Lower leg skin (tissue), 4 donors: ENCODE data around the gene DDO. TPM values are rescaled to one million over a fixed set of nuclear protein-coding genes. Genes with fewer than 3 reads are reported as not detected.

Experiments used
- DNase-seq, 2 donors: peaks; one replicate each; pipeline ENCODE4 v3.0.0-alpha.2; 2019; ENCODE audit warnings: low spot score in 2 of 2
- H3K4me3 ChIP-seq: fragments of 200-600 bp; sonication (generic); 2 replicates; pipeline ENCODE4 v1.5.1; 2017; ENCODE audit warnings: mild to moderate bottlenecking, low read depth; ENCODE audit not compliant: poor library complexity, severe bottlenecking
- POLR2A ChIP-seq, 2 donors: fragments of 450-650 bp; IDR thresholded peaks; one replicate each; pipeline ENCODE4 v1.6.1; 2016 to 2017; ENCODE audit warnings: antibody characterized with exemption in 2 of 2, mild to moderate bottlenecking in 1 of 2, moderate library complexity in 1 of 2
- WGBS, 2 donors: methylation state at CpG; one replicate each; pipeline ENCODE4 v1.1.5; 2018; 5-methylcytosine and 5-hydroxymethylcytosine counted together
- intact Hi-C: fragments of 100-400 bp; cut with DNase I; formaldehyde crosslinking; loops from one replicate; pipeline ENCODE4 v1.15.0; 2023; ENCODE audit warnings: low total_unique reads
- total RNA-seq, 4 donors: library from RNA; depleted of rRNA; stranded (reverse); fragments of >200 nt; gene quantifications; one replicate each; pipeline ENCODE4 v1.1.0, GENCODE V29; 2016
- TF ChIP-seq, protein P1 (sequence below), 3 donors: fragments of 450-650 bp; IDR thresholded peaks; one replicate each; pipeline ENCODE4 v1.5.1; 2016; ENCODE audit warnings: antibody characterized with exemption in 3 of 3, mild to moderate bottlenecking in 3 of 3, moderate library complexity in 2 of 3

The DDO gene
- total RNA-seq, 4 donors from 2014 or later, result 0.17 to 1.2 (median 0.91) TPM; not detected in 1

DNA sequence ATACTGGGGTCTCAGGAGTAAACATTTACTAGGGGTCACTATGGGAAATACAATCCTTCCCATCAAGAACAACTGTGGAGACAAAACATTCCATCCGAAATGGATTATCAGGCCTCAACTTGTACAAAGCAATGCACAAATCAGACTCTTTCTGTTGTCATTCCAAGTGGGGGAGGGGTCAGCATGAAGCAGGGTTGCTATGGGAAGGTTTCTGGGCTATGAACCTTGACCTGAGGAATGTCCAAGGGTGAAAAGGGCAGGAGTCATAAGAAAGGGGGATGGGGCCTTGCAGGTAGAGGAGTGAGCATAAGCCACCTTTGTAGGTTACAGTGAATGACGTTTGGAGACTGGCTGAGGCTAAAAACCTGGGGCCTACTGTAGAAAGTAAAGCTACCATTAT lies 60.4 kb downstream of the DDO start:
- 63 to 66% methylated on average over 2 of the region's 2 CpGs for WGBS, 2 donors
- TF ChIP-seq, protein P1, sequence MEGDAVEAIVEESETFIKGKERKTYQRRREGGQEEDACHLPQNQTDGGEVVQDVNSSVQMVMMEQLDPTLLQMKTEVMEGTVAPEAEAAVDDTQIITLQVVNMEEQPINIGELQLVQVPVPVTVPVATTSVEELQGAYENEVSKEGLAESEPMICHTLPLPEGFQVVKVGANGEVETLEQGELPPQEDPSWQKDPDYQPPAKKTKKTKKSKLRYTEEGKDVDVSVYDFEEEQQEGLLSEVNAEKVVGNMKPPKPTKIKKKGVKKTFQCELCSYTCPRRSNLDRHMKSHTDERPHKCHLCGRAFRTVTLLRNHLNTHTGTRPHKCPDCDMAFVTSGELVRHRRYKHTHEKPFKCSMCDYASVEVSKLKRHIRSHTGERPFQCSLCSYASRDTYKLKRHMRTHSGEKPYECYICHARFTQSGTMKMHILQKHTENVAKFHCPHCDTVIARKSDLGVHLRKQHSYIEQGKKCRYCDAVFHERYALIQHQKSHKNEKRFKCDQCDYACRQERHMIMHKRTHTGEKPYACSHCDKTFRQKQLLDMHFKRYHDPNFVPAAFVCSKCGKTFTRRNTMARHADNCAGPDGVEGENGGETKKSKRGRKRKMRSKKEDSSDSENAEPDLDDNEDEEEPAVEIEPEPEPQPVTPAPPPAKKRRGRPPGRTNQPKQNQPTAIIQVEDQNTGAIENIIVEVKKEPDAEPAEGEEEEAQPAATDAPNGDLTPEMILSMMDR (IDR thresholded peaks at IDR 0.05), result no peak
- TF ChIP-seq POLR2A (IDR thresholded peaks at IDR 0.05), result no peak
- no peak overlapping the region for H3K4me3 ChIP-seq
- DNase-seq, result no peak
- intact Hi-C loops, result no loop called here

DNA sequence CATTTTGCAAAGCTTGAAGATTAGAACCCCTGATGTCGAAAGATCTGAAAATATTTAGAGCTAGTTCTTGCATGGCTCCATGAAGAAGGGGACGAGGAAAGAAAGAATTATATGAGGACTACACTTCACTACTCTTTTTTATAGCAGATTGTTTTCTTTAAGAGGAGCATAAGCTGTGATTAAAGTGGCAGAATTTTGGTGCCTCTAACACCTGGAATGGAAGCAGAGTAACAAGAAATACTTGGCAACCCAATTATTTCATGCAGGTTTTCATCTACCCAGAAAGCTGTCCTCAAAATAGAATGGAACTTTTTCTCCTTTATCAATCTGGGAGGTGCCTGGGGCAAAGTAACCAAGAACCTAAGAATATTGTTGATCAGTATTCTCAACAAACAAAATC lies 61.2 kb downstream of the DDO start:
- no peak for TF ChIP-seq POLR2A (IDR thresholded peaks at IDR 0.05)
- TF ChIP-seq, protein P1 (IDR thresholded peaks at IDR 0.05), result no peak
- WGBS, 2 donors, result 93 to 96% methylated on average over 2 of the region's 2 CpGs
- H3K4me3 ChIP-seq, result no peak overlapping the region
- no peak for DNase-seq
- intact Hi-C loops, result no loop called here

DNA sequence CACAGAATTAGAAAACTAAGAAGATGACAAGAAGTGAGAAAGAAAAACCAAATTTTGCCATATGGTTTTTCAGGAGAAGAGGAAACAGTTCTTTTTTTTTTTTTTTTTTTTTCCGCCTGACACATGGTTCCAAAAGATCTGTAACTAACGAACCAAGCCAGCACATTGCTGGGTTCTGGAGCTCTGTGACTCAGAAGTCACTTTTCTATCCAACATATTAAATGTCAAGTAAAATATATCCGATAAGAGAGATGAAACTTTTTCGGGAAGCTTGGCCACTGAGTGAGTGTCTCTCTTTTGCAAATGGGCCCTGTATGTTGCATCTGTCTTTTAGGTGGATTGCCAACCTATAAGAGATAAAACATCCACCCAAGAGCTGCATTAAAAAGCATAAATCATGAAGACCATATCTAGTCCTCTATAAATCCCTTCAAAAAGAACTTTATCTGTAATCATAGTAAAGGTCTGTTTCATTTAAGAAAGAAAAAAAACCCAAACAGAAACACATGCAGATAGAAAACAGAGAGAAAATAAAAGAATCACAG lies 61.8 kb downstream of the DDO start:
- 56 to 63% methylated on average over 4 of the region's 4 CpGs for WGBS, 2 donors
- TF ChIP-seq POLR2A (IDR thresholded peaks at IDR 0.05), result no peak
- TF ChIP-seq, protein P1 (IDR thresholded peaks at IDR 0.05), result no peak
- intact Hi-C loops, result no loop called here
- no peak overlapping the region for H3K4me3 ChIP-seq
- DNase-seq, result no peak

DNA sequence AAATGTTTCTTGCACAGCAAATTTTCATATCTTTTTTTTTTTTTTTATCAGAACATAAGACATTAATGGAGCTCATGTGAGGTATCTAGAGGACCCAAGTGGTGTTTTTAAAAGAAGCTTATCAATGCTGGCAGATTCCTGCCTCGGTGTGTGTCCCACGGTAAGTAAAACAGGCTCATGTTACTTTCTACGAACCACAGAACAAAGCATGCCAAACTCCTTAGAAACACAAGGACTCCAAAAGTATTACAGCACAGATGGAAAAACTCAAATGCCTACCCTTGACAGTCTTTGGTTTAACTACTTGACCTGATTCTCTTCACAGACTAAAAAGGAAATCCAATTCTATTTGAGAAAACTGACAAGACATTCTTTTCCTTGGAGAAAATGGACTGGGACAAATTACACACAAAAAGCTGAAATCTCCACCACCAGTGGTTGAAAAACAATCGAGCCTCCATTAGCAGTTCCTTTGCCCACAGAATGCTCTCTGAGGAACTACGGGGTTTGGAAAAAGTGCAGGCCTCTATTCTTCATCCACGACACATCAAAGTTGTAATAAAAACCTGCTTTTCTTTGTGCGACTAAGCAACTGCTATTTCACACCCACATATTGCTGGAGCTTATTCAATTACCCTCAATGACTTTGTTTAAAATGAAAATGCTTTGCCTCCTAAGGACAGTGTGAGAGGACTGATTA lies 62.7 kb downstream of the DDO start:
- TF ChIP-seq, protein P1 (IDR thresholded peaks at IDR 0.05), result no peak
- TF ChIP-seq POLR2A (IDR thresholded peaks at IDR 0.05), result no peak
- intact Hi-C loops, result no loop called here
- DNase-seq, result no peak
- H3K4me3 ChIP-seq, result no peak overlapping the region
- WGBS, 2 donors, result 52 to 60% methylated on average over 7 of the region's 7 CpGs

DNA sequence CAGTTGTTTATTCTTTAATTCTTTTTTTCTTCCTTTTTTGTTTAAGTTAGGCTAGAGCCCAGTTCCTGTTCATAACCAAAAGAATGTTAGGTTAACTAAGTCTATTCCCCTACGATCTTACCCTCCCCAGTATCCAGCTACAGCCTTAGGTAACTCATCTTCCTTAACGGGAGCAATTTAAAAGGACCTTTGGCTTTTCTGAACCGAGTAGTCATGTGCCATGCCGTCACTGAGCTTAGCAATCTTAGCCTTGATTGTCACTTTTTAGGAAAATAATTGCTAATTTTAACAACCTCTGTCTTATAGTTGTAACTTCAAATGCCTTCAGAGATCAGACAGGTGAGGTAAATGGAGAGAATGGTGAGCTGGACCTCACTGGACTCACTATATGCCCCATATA lies 63.4 kb downstream of the DDO start:
- intact Hi-C loops, result no loop called here
- WGBS, 2 donors, result 75 to 84% methylated on average over 4 of the region's 4 CpGs
- no peak for TF ChIP-seq POLR2A (IDR thresholded peaks at IDR 0.05)
- TF ChIP-seq, protein P1 (IDR thresholded peaks at IDR 0.05), result no peak
- H3K4me3 ChIP-seq, result no peak overlapping the region
- DNase-seq, result no peak
